ENCODE data around the gene IFIT1B.
"Not testable (repeated sequence)": the region's sequence is repeated elsewhere in the genome, so short reads cannot be mapped to it uniquely, and the experiment has no call there.

Gene IFIT1B

GRCh38 chr10:89348975-89349374 is 28.9 kb upstream of the IFIT1B start:
- no peak for DNase-seq (ENCODE audit: low spot score)

GRCh38 chr10:89350631-89351315 is 27.1 kb upstream of the IFIT1B start:
- not testable (repeated sequence) for DNase-seq (ENCODE audit: low spot score)

- no peak for DNase-seq (ENCODE audit: low spot score)
These were observed 26.5 kb upstream of the IFIT1B start for GRCh38 chr10:89351412-89351779.

GRCh38 chr10:89351780-89352597 is 25.9 kb upstream of the IFIT1B start:
- DNase-seq (ENCODE audit: low spot score), result peak; percentile 72

- DNase-seq (ENCODE audit: low spot score), result no peak
These were observed 25.1 kb upstream of the IFIT1B start for GRCh38 chr10:89352802-89353201.

GRCh38 chr10:89355394-89355931 is 22.4 kb upstream of the IFIT1B start:
- DNase-seq (ENCODE audit: low spot score), result no peak

GRCh38 chr10:89357096-89357495 is 20.8 kb upstream of the IFIT1B start:
- DNase-seq (ENCODE audit: low spot score), result no peak

GRCh38 chr10:89357975-89358374 is 19.9 kb upstream of the IFIT1B start:
- no peak for DNase-seq (ENCODE audit: low spot score)

- no peak for DNase-seq (ENCODE audit: low spot score)
These were observed 17.7 kb upstream of the IFIT1B start for GRCh38 chr10:89360157-89360556.

- no peak for DNase-seq (ENCODE audit: low spot score)
These were observed 14.9 kb upstream of the IFIT1B start for GRCh38 chr10:89362929-89363328.

- DNase-seq (ENCODE audit: low spot score), result no peak
These were observed 14.0 kb upstream of the IFIT1B start for GRCh38 chr10:89363729-89364442.

GRCh38 chr10:89364531-89364930 is 13.3 kb upstream of the IFIT1B start:
- no peak for DNase-seq (ENCODE audit: low spot score)

GRCh38 chr10:89367529-89367928 is 10.3 kb upstream of the IFIT1B start:
- no peak for DNase-seq (ENCODE audit: low spot score)

GRCh38 chr10:89368129-89368528 is 9.7 kb upstream of the IFIT1B start:
- DNase-seq (ENCODE audit: low spot score), result no peak

- peak; percentile 36 for DNase-seq (ENCODE audit: low spot score)
These were observed 8.4 kb upstream of the IFIT1B start for GRCh38 chr10:89369156-89370105.

- DNase-seq (ENCODE audit: low spot score), result no peak
These were observed 6.8 kb upstream of the IFIT1B start for GRCh38 chr10:89371079-89371478.

GRCh38 chr10:89371987-89372386 is 5.9 kb upstream of the IFIT1B start:
- DNase-seq (ENCODE audit: low spot score), result no peak

GRCh38 chr10:89373916-89374711 is 3.7 kb upstream of the IFIT1B start:
- peak; percentile 74 for DNase-seq (ENCODE audit: low spot score)

- DNase-seq (ENCODE audit: low spot score), result peak; percentile 5
These were observed 3.1 kb upstream of the IFIT1B start for GRCh38 chr10:89374713-89375141.

GRCh38 chr10:89379103-89379502 is 1.2 kb downstream of the IFIT1B start:
- no peak for DNase-seq (ENCODE audit: low spot score)

GRCh38 chr10:89382757-89383156 is 4.9 kb downstream of the IFIT1B start:
- DNase-seq (ENCODE audit: low spot score), result no peak
